Fibroblast of villous mesenchyme (primary cell): ENCODE measurements around the gene ZNF536. TPM values are rescaled to one million over a fixed set of nuclear protein-coding genes. Genes with fewer than 3 reads are reported as not detected.

Experiments used
- DNase-seq: peaks from one replicate; pipeline ENCODE4 v3.0.0-alpha.2; 2010; ENCODE audit warnings: low read depth
- H3K4me3 ChIP-seq: 2 replicates; pipeline ENCODE4 v1.5.1; 2011; ENCODE audit warnings: low read depth, mild to moderate bottlenecking, low read length
- CTCF ChIP-seq: IDR thresholded peaks from 2 replicates; pipeline ENCODE4 v1.5.1; 2012; ENCODE audit warnings: low read depth, mild to moderate bottlenecking, low read length; ENCODE audit not compliant: insufficient read depth
- total RNA-seq: library from RNA; depleted of rRNA; stranded (reverse); fragments of >200 nt; gene quantifications from 2 replicates; pipeline ENCODE4 v1.2.3, GENCODE V29; 2012

Gene ZNF536
- not detected in 2 replicates for total RNA-seq

GRCh38 chr19:30371960-30372824 lies at the start of gene ZNF536:
ZNF536 (plus strand) TSS chr19:30372384; CDS start chr19:30443563, 71,179 bp downstream.
- DNase-seq: no peak

DNA sequence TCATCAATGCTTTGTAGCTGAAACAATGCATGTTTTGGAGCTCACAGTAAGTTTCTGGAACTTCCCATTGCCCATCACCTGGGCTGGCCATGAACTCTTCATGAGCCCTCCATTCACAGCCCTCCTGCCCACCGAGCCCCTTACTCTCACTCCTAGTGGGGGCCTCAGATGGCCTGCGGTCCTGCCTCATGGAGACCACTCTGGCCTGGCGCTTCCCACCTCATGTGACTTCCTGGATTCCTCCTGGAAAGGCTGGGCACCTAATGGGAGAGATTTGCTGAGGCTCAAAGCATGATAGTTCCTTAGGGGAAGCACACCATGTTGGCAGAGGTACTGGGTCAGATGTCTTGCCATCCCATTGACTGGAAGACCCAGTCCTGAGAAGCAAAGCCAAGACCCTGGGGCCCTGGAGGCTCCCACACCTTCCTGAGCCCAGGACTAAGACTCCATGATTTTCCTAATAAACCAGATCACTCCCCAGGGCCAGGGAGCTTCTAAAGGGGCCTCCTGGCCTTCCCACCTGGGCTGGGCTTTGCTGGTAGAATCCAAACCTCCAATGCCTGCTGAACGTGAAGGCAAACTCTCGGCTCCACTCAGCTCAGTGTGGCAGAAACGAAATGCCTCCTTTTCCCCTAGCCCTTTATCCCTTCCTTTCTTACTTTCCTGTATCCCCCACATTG lies 49.4 kb upstream of the ZNF536 start:
- no peak overlapping the region for H3K4me3 ChIP-seq
- TF ChIP-seq CTCF: no peak
- DNase-seq: no peak

More at GRCh38 chr19:30371960-30372824, at the start of gene ZNF536:
- TF ChIP-seq CTCF: no peak
- H3K4me3 ChIP-seq: no peak within 1 kb of the TSS

- no peak overlapping the region for H3K4me3 ChIP-seq
- DNase-seq: no peak
- TF ChIP-seq CTCF: no peak
Measured at GRCh38 chr19:30323904-30324303, 48.3 kb upstream of the ZNF536 start.

- DNase-seq: no peak
- no peak for TF ChIP-seq CTCF
Measured at GRCh38 chr19:30324982-30325381, 47.2 kb upstream of the ZNF536 start.

DNA sequence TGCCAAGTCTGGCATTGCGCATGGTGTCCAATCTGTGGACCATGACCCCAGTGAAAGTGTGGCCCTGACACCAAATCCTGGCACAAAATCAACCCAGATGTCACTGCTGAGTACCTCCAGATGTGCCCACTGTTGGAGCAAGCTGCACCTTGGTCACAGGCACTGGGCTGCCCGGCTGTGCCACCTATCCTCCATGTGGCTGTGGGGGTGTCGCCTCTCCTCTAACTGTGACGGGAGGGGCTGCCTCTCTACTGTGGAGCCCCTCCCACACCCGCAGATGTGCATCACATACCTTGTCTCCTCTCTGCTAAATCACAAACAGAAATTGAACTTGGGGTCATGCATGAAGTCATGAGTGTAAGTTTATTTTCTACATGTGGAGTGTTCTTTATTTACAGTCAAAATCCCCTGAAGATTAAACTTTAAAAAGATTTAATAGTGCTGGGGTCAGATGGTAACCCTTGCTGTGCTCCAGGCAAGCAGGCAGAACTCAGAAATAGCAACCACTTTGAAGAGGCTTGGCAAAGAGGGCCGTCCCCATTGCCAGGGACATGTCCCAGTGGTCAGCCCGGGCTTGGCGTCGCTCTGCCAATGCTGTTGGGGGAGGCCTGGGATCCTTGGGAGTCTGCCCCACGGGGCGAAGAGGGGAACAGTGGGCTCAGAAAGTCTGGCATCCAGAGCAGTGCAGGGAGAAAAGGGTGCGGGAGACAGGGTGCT lies 46.4 kb upstream of the ZNF536 start:
- H3K4me3 ChIP-seq: no peak overlapping the region
- TF ChIP-seq CTCF: no peak
- no peak for DNase-seq

More at GRCh38 chr19:30324982-30325381, 47.2 kb upstream of the ZNF536 start:
- no peak overlapping the region for H3K4me3 ChIP-seq

- no peak overlapping the region for H3K4me3 ChIP-seq
- no peak for DNase-seq
- no peak for TF ChIP-seq CTCF
Measured at GRCh38 chr19:30326393-30326710, 45.8 kb upstream of the ZNF536 start.
